GM12801 (cell line): Measurements from ENCODE around the gene KIF12.

Experiments
- TF ChIP-seq, protein P1 (sequence below): IDR thresholded peaks from one replicate; pipeline ENCODE4 v1.5.1; 2011; ENCODE audit warnings: control low read depth; ENCODE audit not compliant: insufficient read length; ENCODE audit errors: extremely low read depth

KIF12 gene

DNA sequence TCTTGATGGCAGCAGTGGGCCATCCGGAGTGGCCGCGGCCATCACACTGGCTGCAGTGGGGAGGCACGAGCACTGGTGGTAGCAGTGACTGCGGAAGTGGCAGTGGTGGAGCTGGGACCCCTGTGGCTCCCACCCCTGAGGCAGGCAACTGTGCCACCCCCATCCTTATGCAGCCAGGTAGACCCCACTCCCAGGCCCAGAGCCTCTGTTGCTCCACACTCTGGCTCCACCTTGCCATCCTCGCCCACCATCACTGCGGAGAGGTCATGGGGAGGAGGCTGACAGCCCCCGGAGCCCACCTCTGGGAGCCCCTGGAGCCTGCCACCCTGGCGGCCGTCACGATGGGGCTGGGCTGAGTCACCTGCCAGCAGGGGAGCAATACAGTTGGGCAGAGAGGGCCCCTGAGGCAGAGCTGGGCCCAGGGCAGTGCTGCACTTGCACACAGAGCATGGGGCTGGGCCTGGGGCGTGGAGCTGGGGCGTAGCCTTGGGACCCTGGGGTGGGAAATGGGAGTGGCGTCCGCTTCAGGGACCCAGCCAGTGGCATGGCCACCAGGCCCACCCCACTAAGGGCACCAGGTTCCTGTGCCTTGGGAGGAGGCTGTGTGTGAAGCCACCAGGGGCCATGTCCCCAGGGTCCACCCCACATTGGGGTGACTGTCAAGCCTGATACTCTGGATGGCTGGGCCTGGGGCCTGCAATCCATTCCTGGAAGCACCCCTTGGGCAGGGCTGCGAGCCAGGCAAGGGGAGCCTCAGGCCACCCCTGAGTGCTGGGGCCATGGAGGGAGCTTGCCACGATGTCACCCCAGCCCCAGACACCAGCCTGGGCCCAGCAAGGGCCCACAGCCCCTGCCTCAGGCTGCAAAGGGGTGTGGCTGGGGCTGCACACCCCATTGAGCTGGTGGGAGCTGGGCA, 28.6 kb downstream of the KIF12 start:
- TF ChIP-seq, protein P1, sequence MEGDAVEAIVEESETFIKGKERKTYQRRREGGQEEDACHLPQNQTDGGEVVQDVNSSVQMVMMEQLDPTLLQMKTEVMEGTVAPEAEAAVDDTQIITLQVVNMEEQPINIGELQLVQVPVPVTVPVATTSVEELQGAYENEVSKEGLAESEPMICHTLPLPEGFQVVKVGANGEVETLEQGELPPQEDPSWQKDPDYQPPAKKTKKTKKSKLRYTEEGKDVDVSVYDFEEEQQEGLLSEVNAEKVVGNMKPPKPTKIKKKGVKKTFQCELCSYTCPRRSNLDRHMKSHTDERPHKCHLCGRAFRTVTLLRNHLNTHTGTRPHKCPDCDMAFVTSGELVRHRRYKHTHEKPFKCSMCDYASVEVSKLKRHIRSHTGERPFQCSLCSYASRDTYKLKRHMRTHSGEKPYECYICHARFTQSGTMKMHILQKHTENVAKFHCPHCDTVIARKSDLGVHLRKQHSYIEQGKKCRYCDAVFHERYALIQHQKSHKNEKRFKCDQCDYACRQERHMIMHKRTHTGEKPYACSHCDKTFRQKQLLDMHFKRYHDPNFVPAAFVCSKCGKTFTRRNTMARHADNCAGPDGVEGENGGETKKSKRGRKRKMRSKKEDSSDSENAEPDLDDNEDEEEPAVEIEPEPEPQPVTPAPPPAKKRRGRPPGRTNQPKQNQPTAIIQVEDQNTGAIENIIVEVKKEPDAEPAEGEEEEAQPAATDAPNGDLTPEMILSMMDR = no peak

DNA sequence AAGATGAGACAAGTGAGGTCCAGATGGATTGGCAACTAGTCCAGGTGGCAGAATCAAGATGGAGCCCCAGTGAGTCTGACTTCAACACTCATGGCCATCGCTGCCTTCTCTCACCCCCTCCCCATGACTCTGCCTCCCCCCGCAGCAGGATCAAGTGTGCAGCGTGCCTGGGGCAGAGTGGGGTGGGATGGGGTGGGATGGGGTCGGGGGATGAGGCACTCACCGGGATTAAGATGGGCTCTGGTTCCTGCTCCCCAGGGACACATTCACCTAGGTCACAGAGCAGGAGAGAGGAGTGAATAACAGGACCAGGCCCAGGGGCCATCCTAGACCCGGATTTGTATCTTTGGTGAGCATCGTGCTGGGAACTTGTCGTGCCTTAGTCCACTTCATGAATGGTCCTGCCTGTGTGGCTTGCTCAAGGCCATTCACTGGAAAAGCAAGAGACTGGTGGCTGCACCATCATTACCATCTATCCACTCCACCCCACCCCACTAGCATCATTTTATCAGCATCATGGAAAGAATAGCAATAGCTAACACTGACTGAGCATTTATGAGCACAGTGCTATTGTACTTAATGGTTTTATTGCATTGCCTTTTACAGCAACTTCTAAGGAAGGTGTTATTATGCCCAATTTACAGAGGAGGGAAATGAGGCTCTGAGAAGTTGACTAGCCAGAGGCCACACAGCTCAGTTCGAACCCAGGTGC, 29.5 kb downstream of the KIF12 start:
- TF ChIP-seq, protein P1 = no peak

DNA sequence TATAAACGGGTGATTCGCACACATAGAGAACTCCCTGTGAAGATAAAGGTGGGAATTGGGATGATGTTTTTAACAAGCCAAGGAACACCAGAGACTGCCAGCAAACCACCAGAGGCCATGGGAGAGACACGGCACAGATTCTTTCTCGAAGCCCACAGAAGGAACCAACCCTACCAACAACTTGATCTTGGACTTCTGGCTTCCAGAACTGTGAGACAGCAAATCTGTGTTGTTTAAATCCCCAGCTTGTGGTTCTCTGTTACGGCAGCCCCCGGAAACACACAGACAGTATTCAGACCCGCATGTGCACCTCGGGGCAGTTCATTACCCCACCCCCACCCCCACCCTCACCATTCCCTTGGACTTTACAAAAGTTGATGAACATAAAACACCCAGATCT, 33.8 kb downstream of the KIF12 start:
- TF ChIP-seq, protein P1 = no peak

DNA sequence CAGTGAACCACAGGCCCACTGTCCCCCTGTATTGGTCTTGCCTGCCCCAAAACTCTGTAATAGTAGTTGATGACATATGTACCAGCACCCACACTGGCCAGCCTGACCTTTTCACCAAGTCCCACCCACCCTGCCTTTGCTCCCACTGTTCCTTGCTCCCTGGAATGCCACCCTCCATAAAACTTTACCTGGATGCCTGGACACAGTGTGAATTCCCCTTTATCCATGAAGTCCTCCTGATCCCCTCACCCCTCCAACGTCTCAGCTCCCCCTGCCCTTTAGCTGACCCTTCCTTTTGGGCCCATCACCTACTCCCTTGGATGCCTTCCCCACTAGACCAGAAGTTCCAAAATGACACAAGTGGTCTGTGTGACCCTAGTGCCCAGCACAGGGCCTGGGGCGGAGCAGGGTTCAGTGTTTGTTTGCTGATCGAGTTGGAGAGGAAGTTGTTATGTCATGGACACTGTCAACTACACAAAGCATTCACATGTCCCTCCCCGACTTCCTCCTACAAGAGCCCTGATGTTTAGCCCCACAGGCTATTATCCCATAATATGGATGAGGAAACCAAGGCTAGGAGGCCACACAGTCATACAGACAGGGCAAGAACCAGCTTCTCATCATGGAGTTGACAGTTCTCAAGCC, 37.1 kb downstream of the KIF12 start:
- TF ChIP-seq, protein P1 = no peak

DNA sequence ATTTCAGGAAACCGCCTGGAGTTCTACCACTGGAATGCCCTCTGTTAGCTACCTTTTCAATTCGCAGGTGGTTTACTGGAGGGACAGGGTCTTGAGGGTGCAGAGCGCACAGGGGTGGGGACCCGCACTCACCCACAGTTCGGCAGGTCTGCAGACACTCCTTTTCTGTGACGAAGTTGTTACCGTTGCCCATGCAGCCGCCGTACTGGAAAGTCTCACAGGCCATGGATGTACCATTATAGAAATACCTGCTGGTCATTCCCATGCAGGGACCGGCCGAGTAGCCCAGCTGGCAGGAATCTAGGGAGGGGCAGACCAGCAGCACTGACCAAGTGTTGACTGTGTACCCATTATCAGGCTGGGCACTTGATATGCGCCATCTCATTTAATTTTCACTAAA, 37.8 kb downstream of the KIF12 start:
- TF ChIP-seq, protein P1 = no peak

DNA sequence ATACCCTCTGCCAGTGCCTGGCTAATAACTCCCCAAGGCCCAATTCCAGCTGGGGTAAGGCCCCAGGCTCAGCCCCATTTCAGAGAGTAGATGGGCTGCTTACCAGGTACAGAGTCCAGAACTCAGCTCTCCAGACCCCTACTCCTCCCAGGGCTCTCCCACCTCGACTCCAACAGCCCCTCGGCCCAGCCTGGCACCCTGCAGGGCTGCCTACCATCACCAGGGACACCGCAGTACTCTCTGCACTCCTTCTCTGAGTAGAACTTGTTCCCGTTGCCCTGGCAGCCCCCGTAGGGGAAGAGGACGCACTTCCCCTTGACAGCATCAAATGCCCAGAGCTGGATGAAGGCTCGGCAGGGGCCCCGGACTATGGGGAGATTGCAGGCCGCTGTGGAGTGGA, 38.4 kb downstream of the KIF12 start:
- TF ChIP-seq, protein P1 = no peak

DNA sequence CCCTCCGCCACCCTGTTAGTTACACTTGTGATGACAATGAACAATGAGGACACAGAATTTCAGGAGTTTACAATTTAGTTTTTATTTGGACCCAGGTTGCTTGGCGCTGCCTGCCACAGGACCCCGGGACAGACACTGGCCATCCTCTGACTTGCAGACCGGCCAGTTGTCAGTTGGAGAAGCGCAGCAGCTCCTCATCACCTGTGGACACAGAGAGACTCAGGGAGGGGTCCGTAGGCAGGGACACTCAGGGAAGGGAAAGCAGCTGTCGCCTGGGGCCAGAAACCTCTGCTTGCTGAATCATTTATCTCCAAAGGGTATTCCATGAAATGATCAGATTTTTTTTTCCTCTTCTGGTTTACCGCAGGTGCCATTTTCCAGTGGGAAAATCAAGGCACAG, 39.0 kb downstream of the KIF12 start:
- TF ChIP-seq, protein P1 = no peak
